ENCODE results near the gene PKDCC. TPM values are rescaled to one million over a fixed set of nuclear protein-coding genes. Genes with fewer than 3 reads are reported as not detected.
"Not testable (repeated sequence)": the region's sequence is repeated elsewhere in the genome, so short reads cannot be mapped to it uniquely, and the experiment has no call there.

PKDCC gene
- total and polyA plus RNA-seq, 2 of the 8 experiments (the other 6 are each of a cell fraction or from before 2014, with no cell fraction given): 49.9 to 80.1 TPM

GRCh38 chr2:42079737-42080287 lies 32.0 kb downstream of the PKDCC start (continued):
- TF ChIP-seq CTCF (IDR thresholded peaks at IDR 0.05; ENCODE audit: control extremely low read depth in 1 of 3, insufficient read depth in 1 of 3, low read depth in 1 of 3, low read length in 3 of 3) (no peak), NRF1 (IDR thresholded peaks at IDR 0.05; ENCODE audit: low read depth, low read length) (no peak), TBP (IDR thresholded peaks at IDR 0.05; ENCODE audit: low read depth, low read length) (no peak), BCL11A (IDR thresholded peaks at IDR 0.05; ENCODE audit: low read depth in 2 of 2, low read length in 2 of 2) (no peak)

- not testable (repeated sequence) for H3K14ac ChIP-seq (ENCODE audit: insufficient read length); H3K9me3 ChIP-seq (ENCODE audit: insufficient read depth in 2 of 2, low read depth in 1 of 2, low read length in 1 of 2); H4K8ac ChIP-seq (ENCODE audit: extremely low read depth, insufficient read depth, low read length); FAIRE-seq; H2BK20ac ChIP-seq (ENCODE audit: low read length); H3K4me1 ChIP-seq (replicated peaks in 1 of 4; ENCODE audit: control insufficient read depth in 3 of 4, insufficient read depth in 4 of 4, low read length in 3 of 4); H2AK5ac ChIP-seq (ENCODE audit: low read depth, low read length); H3K23me2 ChIP-seq (ENCODE audit: low read depth, low read length); H3K79me1 ChIP-seq (ENCODE audit: low read depth, low read length); H3K36me3 ChIP-seq (ENCODE audit: control insufficient read depth in 2 of 4, insufficient read depth in 4 of 4, low read length in 3 of 4); H2BK12ac ChIP-seq (ENCODE audit: low read depth, low read length); H3K4me2 ChIP-seq (ENCODE audit: insufficient read depth in 1 of 2, low read depth in 2 of 2, low read length in 2 of 2); H2BK5ac ChIP-seq (ENCODE audit: low read depth, low read length); H2BK120ac ChIP-seq (replicated peaks; ENCODE audit: low read depth, low read length); H3K23ac ChIP-seq (ENCODE audit: insufficient read length); H3K27ac ChIP-seq (ENCODE audit: low read depth, low read length); H3K4me3 ChIP-seq (ENCODE audit: extremely low read depth in 1 of 4, insufficient read depth in 2 of 4, low read depth in 3 of 4, low read length in 4 of 4); H3K9ac ChIP-seq (replicated peaks in 1 of 4; ENCODE audit: extremely low read depth in 1 of 4, low read depth in 3 of 4, low read length in 3 of 4); H3K79me2 ChIP-seq (ENCODE audit: control insufficient read depth in 1 of 2, insufficient read depth in 2 of 2, low read length in 2 of 2); H3K27me3 ChIP-seq (replicated peaks in 1 of 4; ENCODE audit: control insufficient read depth in 3 of 4, extremely low read depth in 1 of 4, insufficient read depth in 3 of 4, low read length in 3 of 4); H3K4ac ChIP-seq (replicated peaks; ENCODE audit: insufficient read length, low read depth, low read length); H3K56ac ChIP-seq (replicated peaks; ENCODE audit: insufficient read length, low read depth, low read length); H4K5ac ChIP-seq (ENCODE audit: insufficient read length, low read depth, low read length); DNase-seq (ENCODE audit: low read depth in 1 of 2, low spot score in 2 of 2); H2AFZ ChIP-seq (ENCODE audit: low read length); H4K20me1 ChIP-seq (replicated peaks in 1 of 2; ENCODE audit: control insufficient read depth in 1 of 2, insufficient read depth in 2 of 2, low read length in 2 of 2); H4K91ac ChIP-seq (replicated peaks; ENCODE audit: insufficient read length, low read length); H3K18ac ChIP-seq (ENCODE audit: extremely low read depth, low read length); H2BK15ac ChIP-seq (ENCODE audit: low read length)
- ChIA-PET POLR2A (ENCODE audit: partially characterized antibody) (interaction anchor here (0.8 kb wide), 1 partner anchor 12 kb away, joined by 3 read pairs; no protein-coding TSS in a partner anchor), CTCF (ENCODE audit: partially characterized antibody) (interaction anchor here (0.6 to 25.9 kb wide), 8 partner anchors 8 to 230 kb away, joined by 3 to 890 read pairs (median 10); no protein-coding TSS in a partner anchor)
- WGBS, 2 experiments (ENCODE audit: extremely low coverage in 1 of 2, insufficient coverage in 1 of 2, insufficient read length in 1 of 2, insufficient replicate concordance in 2 of 2, low coverage in 1 of 2, low lambda C conversion rate in 2 of 2, missing lambda C conversion rate in 1 of 2): 93% methylated on average over 4 of the region's 4 CpGs; no CpG with 5 or more reads in 1 of the 2 experiments
These were observed 33.3 kb downstream of the PKDCC start for GRCh38 chr2:42081151-42081550.
